HG02938 (cell line): ENCODE measurements around the gene CADM3.

Source experiments
- ATAC-seq: cut with Tn5 transposase; IDR thresholded peaks from one replicate; pipeline ENCODE4 v1.9.1; 2021; ENCODE audit warnings: mild to moderate bottlenecking, moderate library complexity; ENCODE audit not compliant: unreplicated experiment

Gene CADM3, protein sequence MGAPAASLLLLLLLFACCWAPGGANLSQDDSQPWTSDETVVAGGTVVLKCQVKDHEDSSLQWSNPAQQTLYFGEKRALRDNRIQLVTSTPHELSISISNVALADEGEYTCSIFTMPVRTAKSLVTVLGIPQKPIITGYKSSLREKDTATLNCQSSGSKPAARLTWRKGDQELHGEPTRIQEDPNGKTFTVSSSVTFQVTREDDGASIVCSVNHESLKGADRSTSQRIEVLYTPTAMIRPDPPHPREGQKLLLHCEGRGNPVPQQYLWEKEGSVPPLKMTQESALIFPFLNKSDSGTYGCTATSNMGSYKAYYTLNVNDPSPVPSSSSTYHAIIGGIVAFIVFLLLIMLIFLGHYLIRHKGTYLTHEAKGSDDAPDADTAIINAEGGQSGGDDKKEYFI

DNA sequence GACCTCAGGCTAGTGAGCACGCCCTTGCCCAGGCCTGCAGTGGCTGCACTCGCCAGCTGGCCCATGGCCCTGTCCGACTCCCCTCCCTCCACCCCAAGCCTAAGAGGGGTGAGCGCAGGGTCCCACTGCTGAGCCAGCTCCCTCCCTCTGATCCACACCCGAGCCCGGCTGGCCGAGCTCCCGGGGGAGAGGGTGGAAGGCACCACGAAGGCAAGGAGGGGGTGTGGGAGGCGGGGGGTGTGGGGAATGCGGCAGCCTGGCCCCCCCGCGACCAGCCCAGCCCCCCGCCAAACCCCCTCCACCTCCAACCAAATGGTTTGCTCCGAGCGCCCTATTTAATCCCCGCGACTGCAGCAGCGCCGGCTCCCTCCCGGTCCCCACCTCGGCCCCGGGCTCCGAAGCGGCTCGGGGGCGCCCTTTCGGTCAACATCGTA lies at the start of gene CADM3:
CADM3 (plus strand) TSS at position 362 of the 434 bp plus-strand sequence. CDS start 151 bp downstream, outside the sequence.
- ATAC-seq, result no peak

- ATAC-seq, result peak; percentile 85
Observed at GRCh38 chr1:159122005-159122621, 49.3 kb upstream of the CADM3 start.

DNA sequence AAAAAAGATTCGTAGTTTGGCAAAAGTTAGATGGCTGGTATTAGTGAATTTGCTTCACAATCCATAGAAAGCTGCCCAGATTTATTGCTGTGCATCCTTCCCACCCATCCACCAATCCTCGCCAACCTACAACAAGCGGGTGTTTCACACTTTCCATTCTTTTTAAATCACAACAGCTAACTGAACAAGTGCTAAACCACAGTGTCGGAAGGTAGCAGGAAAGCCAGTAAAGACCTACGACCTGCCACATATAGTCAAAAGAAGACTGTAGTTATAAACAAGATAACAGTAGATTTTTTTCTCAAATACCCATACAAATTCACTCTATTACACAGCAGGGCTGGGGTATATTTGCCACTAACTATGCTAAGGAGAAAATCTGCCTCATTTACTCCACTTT lies 47.8 kb upstream of the CADM3 start:
- ATAC-seq, result no peak

- ATAC-seq, result peak; percentile 51
Observed at GRCh38 chr1:159132271-159132881, 39.0 kb upstream of the CADM3 start.

DNA sequence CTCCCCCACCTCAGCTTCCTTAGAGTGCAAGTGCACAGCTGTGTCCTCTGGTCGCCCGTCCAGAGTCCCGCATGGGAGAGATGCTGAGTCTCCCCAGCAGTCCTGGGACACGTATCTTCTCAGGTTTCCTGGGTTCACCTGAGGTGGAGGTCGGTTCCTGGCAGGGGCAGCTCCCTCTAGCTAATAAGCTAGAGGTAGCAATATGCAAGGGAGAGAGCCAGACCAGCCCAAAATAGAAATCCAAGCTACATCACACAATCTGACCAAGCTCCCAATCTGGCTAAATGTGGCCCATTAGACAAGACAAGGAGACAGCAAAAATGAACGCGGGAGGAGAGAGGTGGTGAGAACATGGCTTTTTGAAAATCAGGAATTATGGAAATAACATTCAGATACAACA lies 30.9 kb upstream of the CADM3 start:
- no peak for ATAC-seq

DNA sequence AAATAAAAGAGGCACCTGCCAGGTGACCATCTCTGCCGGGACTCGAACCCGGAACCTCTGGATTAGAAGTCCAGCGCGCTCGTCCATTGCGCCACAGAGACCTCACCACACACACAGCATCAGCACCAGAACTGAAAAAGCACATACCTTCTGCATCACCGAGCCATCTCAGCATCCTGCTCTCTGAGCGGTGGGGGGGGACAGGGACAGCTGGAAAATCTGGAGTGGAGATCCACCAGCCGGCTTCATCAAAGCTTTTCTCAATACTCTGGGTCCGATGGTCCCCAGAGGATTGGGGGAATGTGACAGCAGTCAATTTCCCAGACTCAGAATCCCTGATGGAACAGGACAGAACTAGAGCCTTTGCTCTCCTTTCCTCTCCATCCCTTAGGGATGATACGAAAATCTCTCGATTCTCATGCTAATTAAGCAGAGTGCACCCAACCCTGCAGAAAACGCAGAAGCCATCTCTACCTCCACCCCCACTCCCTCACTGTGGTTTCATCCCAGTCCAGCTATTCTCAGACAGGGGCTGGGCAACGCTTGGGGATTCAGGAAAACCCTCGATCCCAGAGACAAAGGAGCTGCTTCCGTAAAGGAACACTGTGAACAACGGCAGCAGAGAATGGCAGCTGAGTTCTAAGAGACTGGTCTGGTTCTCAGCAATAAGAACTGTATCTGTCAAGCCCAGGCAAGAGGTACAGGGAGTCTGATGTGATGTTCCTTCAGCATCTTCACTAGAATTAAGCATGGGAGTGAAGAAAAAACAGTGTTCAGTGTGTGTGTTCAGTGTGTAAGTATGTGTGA lies 29.6 kb upstream of the CADM3 start:
- no peak for ATAC-seq

- ATAC-seq, result no peak
Observed at GRCh38 chr1:159142391-159142663, 29.1 kb upstream of the CADM3 start.

DNA sequence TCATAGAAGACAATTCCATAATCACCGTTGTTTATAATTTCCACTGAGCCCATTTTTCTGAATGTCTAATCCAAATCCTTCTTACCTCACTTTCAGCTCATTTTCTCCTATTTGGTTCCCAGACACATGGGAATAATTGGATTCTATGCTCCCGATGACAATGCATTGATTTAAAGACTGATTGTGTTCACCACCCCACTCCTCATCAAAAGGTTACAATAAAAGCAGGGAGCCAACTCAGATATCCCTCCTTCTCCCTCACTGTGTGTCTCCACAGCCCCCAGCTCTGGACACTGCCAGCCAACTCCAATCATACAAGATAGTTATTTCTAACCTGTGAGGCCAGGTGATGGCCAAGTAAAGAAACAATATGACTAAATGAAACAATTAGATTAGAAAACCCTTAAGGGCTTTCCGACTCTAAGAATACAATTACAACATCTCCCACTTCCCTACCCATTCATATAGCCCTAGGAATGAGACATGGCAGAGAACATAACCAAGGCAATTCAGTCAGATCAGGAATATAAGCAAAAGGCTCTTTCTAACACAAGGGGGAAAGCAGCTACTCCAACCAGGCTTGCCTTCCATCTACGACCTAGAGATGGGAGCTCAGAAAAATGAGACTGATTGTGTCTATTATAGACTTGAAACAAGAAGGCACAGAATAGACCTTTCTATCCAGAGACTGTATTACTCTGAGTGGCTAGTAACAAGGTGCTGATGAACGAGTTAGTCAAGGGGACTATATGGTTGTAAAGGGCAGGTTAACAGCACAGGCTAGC lies 28.5 kb upstream of the CADM3 start:
- ATAC-seq, result no peak

- no peak for ATAC-seq
Observed at GRCh38 chr1:159144571-159144970, 26.8 kb upstream of the CADM3 start.

GRCh38 chr1:159146980-159147379 lies 24.4 kb upstream of the CADM3 start:
- no peak for ATAC-seq

- no peak for ATAC-seq
Observed at GRCh38 chr1:159152031-159152430, 19.4 kb upstream of the CADM3 start.

DNA sequence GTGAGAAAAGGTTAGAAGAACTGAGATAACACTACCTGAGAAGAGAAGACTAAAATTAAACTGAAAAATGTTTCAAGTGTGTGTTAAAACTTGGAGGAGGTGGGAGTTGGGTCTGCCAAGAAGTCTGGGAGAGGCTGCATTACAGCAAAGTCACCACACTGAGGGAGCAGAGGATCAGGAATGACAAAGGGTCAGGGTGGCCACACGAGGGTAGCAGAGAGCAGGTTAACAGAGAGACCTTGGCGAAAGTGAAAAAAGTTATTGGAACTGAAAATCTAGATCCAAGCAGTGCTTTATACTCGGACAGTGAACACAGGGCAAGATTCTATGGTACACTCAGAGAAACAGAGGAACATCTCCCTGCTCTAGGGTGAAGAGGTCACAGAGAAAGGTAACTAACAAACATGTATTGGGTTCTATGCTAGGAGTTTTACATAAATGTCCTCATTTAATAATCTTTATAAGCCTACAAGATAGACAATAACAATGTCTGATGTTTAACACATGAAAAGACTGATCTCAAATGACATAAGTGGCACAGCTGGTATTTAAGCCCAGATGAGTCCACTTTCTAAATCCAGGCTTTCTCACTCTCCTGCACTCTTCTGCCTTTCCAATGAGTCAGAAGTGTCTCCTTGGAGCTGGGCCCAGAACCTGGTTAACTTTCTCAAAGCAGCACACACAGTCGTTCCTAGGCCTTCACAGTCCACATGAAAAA lies 10.3 kb upstream of the CADM3 start:
- peak; percentile 96 for ATAC-seq

- ATAC-seq, result no peak
Observed at GRCh38 chr1:159161719-159162026, 9.7 kb upstream of the CADM3 start.

GRCh38 chr1:159162516-159163265 lies 8.7 kb upstream of the CADM3 start:
- ATAC-seq, result no peak

DNA sequence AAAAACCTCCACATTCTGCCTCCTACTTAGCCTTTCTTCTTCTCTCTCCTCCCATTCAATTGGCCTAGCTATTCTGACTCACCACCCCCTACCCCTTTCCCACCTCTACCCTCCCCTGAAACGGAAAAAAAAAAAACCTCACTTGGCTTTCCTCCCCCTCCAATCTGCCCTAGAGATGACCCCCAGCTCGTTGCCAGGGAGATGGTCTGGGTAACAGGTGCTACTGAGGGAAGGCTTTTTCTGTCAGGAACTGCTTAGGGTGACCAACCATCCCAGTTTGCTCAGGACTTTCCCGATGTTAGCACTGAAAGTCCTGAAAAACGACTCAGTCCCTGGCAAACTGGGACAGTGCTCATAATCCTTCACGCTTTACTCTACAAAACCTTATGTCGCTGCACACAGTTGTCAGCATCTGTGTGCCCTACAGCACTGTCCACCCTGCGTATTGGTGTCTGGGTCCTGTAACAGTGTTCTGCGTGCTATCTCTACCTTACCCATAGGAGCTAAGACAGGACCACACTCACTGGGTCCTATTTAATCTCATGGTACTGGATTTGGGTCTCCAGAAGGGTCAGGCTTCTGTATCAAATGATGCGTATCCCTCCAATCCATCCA lies 7.7 kb upstream of the CADM3 start:
- ATAC-seq, result no peak

GRCh38 chr1:159168043-159168442 lies 3.4 kb upstream of the CADM3 start:
- no peak for ATAC-seq

DNA sequence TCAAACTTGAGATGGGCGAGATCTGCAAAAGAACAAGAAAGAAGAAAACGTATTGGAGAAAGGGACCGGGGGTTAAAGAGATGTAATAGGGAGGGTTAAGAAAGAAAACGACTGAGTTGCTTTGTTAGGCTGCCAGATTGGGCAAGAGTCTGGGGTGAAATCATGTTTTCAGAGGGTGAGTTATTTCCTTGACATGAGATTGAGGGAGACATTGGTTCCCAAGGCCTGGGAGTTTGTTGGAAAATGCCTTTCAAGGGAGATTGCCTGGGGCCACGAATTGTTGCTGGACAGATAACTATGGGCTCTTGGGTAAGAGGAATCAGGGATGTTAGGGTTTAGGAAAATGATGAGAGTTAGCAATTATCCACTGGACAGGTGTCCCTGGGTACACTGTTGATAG lies 776 bp upstream of the CADM3 start:
- ATAC-seq, result no peak

DNA sequence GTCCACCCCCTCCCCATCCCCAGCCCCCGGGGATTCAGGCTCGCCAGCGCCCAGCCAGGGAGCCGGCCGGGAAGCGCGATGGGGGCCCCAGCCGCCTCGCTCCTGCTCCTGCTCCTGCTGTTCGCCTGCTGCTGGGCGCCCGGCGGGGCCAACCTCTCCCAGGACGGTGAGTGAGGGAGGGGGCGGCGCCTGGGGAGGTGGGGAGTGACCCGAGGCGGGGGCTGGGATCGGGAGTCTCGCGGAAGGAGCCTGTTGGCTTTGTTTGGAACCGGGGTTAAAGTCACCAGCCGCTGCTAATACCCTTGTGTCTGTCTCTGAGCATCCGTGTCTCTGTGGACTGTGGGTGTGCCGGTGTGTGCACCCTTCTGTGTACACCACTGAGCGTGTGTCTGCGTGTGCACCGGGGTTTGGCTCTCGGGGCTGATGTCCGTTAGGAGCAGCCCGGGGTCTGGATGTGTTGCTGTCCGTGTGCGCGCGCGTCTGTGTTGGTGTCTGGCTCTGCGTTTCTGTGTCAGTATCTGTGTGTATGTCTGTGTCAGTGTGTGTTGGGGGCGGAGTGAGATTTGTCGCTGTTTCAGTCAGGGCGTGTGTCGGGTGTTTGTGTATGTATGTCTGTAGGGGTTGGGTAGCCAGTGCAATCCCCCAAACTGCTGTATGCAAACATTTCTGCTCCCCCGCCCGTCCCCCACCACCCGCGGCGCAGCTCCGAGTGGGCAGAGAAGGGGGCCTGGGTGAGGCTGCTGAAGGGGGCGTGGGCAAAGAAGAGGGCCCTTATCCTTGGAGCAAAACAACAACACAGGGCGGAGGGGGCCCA lies 480 bp downstream of the CADM3 start:
- ATAC-seq, result no peak
